ENCODE data around the gene NPR2. TPM values are rescaled to one million over a fixed set of nuclear protein-coding genes. Genes with fewer than 3 reads are reported as not detected.

The NPR2 gene
- total and polyA plus RNA-seq, 2 of the 13 experiments (the other 11 are each of a cell fraction or from before 2014, with no cell fraction given), result 7.4 to 9.4 TPM

DNA sequence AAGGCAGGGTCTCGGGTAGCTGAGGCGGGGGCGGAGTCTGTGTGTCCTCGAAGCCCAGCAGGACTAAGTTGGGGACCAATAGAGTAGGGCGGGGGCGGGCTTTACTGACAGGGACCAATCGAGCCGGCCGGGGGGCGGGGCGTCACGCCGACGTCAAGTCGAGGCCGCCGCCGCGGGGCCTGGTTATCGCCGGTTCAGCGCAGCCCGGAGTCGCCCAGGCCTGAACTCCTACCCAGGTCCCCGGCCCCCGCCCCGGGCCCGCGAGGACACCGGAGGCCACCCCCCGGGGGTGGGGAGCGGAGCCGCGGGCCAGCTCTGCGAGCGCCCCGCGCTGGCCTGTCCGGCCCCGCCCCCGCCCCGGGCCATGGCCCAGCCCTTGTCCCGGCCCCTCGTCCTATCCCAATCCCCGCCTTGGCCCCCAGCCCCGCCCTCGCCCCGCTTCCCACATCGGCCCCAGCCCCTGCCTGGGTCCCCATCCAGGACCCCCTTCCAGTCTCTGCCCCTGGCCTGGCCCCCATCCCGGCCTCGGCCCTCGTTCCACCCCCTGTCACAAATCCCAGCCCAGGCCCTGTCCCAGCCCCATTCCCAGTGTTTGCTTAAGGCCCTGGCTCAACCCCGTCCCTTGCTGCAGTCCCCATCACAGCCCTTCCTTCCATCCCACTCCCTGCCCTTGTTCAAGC, 37.8 kb downstream of the NPR2 start, which contains the start of gene TMEM8B:
Gene TMEM8B (plus strand): TSS at position 145 of the 680 bp plus-strand sequence. CDS start 220 bp downstream, at position 365.
- 3% methylated on average over 12 of the region's 53 CpGs for WGBS (ENCODE audit: low lambda C conversion rate)
- in situ Hi-C loops (cut with HindIII; ENCODE audit: extremely low pct_ligation_motif_present, low pct_unique_long_range_greater_than_20kb), result loop anchor here (5.0 kb wide), 1 partner anchor 53 kb away; no protein-coding TSS in a partner anchor
- ChIA-PET CTCF (ENCODE audit: low intra/inter-chr PET ratio, low total read pairs) (no interaction called here), POLR2A (interaction anchor here (0.6 to 2.3 kb wide), 5 partner anchors 15 to 139 kb away, joined by 3 to 15 read pairs (median 3); partner anchors contain the start of genes HINT2 and TPM2)
- FAIRE-seq (no peak), DNase-seq (ENCODE audit: low spot score) (peak; percentile 83), ATAC-seq (peak; percentile 90)
- no peaks in the 10 kb centered on the region for H3K36me3 ChIP-seq (replicated peaks in 1 of 2; ENCODE audit: control insufficient read depth in 1 of 2, insufficient read depth in 2 of 2, low read length in 2 of 2)
- peak within 1 kb of the TSS; percentile 58 for H3K9ac ChIP-seq (ENCODE audit: insufficient read depth, low read depth, low read length)
- no peaks in the 10 kb centered on the region for H3K9me3 ChIP-seq (ENCODE audit: low read length)
- no TSS peak for BruUV-seq (replicated peaks)
- no peaks in the 10 kb centered on the region for H4K20me1 ChIP-seq (ENCODE audit: insufficient read depth, low read length)
- intact Hi-C loops (cut with micrococcal nuclease; ENCODE audit: unreplicated experiment), result loop anchor here (1.0 to 5.0 kb wide), 2 partner anchors 14 to 97 kb away; partner anchors contain the start of genes CREB3, HINT2 and TLN1
- H3K4me2 ChIP-seq (ENCODE audit: low read depth, low read length), result peak within 1 kb of the TSS; percentile 90
- H3K27ac ChIP-seq (ENCODE audit: extremely low read length, insufficient read depth, low read length), result peak within 1 kb of the TSS; percentile 44
- no peaks in the 10 kb centered on the region for H3K79me2 ChIP-seq (ENCODE audit: insufficient read depth, low read length)
- no peak within 1 kb of the TSS for H2AFZ ChIP-seq (ENCODE audit: low read length)
- H3K27me3 ChIP-seq (ENCODE audit: control insufficient read depth in 1 of 2, insufficient read depth in 2 of 2, low read length in 2 of 2), result no peaks in the 10 kb centered on the region
- peak within 1 kb of the TSS; percentile 61 to 81 (median 73) for H3K4me3 ChIP-seq (replicated peaks in 1 of 3; ENCODE audit: insufficient read depth in 1 of 3, low read depth in 2 of 3, low read length in 3 of 3)
- peaks cover 45% of the 10 kb centered on the region for H3K4me1 ChIP-seq (ENCODE audit: insufficient read depth, low read length)
- TF ChIP-seq, protein P1, sequence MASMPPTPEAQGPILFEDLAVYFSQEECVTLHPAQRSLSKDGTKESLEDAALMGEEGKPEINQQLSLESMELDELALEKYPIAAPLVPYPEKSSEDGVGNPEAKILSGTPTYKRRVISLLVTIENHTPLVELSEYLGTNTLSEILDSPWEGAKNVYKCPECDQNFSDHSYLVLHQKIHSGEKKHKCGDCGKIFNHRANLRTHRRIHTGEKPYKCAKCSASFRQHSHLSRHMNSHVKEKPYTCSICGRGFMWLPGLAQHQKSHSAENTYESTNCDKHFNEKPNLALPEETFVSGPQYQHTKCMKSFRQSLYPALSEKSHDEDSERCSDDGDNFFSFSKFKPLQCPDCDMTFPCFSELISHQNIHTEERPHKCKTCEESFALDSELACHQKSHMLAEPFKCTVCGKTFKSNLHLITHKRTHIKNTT (CRISPR knock-in tag; IDR thresholded peaks at IDR 0.05), result no peak
- TF ChIP-seq, protein P2, sequence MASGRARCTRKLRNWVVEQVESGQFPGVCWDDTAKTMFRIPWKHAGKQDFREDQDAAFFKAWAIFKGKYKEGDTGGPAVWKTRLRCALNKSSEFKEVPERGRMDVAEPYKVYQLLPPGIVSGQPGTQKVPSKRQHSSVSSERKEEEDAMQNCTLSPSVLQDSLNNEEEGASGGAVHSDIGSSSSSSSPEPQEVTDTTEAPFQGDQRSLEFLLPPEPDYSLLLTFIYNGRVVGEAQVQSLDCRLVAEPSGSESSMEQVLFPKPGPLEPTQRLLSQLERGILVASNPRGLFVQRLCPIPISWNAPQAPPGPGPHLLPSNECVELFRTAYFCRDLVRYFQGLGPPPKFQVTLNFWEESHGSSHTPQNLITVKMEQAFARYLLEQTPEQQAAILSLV (CRISPR knock-in tag; IDR thresholded peaks at IDR 0.05; ENCODE audit: borderline replicate concordance), result peak; percentile 35; the same call in 1 of the 2 replicates
- TF ChIP-seq SPEN (CRISPR knock-in tag; IDR thresholded peaks at IDR 0.05; ENCODE audit: low read depth), result peak; percentile 38
- TF ChIP-seq CREB1 (IDR thresholded peaks at IDR 0.05), result peak; percentile 76
- no peak for TF ChIP-seq CREB1 (CRISPR knock-in tag; IDR thresholded peaks at IDR 0.05)
- TF ChIP-seq SP4 (CRISPR knock-in tag; IDR thresholded peaks at IDR 0.05), result peak; percentile 65; the same call in 1 of the 2 replicates
- TF ChIP-seq ZFY (CRISPR knock-in tag; IDR thresholded peaks at IDR 0.05), result peak; percentile 88
- 0 out of 2 replicates have a peak, but pooled peaks have one; percentile 57 for TF ChIP-seq ZNF746 (CRISPR knock-in tag; IDR thresholded peaks at IDR 0.05)
- TF ChIP-seq ZNF788 (CRISPR knock-in tag; IDR thresholded peaks at IDR 0.05; ENCODE audit: borderline replicate concordance), result no peak
- peak; percentile 30; the same call in 1 of the 2 replicates for TF ChIP-seq YEATS4 (CRISPR knock-in tag; IDR thresholded peaks at IDR 0.05; ENCODE audit: borderline replicate concordance)
- TF ChIP-seq, protein P3, sequence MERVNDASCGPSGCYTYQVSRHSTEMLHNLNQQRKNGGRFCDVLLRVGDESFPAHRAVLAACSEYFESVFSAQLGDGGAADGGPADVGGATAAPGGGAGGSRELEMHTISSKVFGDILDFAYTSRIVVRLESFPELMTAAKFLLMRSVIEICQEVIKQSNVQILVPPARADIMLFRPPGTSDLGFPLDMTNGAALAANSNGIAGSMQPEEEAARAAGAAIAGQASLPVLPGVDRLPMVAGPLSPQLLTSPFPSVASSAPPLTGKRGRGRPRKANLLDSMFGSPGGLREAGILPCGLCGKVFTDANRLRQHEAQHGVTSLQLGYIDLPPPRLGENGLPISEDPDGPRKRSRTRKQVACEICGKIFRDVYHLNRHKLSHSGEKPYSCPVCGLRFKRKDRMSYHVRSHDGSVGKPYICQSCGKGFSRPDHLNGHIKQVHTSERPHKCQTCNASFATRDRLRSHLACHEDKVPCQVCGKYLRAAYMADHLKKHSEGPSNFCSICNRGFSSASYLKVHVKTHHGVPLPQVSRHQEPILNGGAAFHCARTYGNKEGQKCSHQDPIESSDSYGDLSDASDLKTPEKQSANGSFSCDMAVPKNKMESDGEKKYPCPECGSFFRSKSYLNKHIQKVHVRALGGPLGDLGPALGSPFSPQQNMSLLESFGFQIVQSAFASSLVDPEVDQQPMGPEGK (CRISPR knock-in tag; IDR thresholded peaks at IDR 0.05), result 0 out of 2 replicates have a peak, but pooled peaks have one; percentile 17
- no peak for TF ChIP-seq HOXA9 (CRISPR knock-in tag; IDR thresholded peaks at IDR 0.05; ENCODE audit: borderline replicate concordance)
- TF ChIP-seq NFYC (CRISPR knock-in tag; IDR thresholded peaks at IDR 0.05), result peak; percentile 71
- peak; percentile 65 for TF ChIP-seq PHF8 (CRISPR knock-in tag; IDR thresholded peaks at IDR 0.05)
- peak; percentile 35; the same call in 1 of the 2 replicates for TF ChIP-seq RFXAP (CRISPR knock-in tag; IDR thresholded peaks at IDR 0.05; ENCODE audit: borderline replicate concordance)
- TF ChIP-seq GTF3A (CRISPR knock-in tag; conservative IDR thresholded peaks at IDR 0.05), result no peak
- TF ChIP-seq GABPB1 (CRISPR knock-in tag; IDR thresholded peaks at IDR 0.05), result peak; percentile 49; the same call in 1 of the 2 replicates
- peak; percentile 49 for TF ChIP-seq ASH2L (IDR thresholded peaks at IDR 0.05; ENCODE audit: insufficient read length, low read depth, low read length)
- 0 out of 2 replicates have a peak, but pooled peaks have one; percentile 54 for TF ChIP-seq ZNF891 (CRISPR knock-in tag; IDR thresholded peaks at IDR 0.05)
- TF ChIP-seq PHF20 (CRISPR knock-in tag; IDR thresholded peaks at IDR 0.05), result no peak
- TF ChIP-seq SP1 (IDR thresholded peaks at IDR 0.05), result no peak
- TF ChIP-seq SP1 (CRISPR knock-in tag; IDR thresholded peaks at IDR 0.05), result peak; percentile 72
